HG03432 (cell line): Measurements from ENCODE around the gene RITA1.
"Not testable (repeated sequence)": the region's sequence is repeated elsewhere in the genome, so short reads cannot be mapped to it uniquely, and the experiment has no call there.

ENCODE experiments used
- ATAC-seq: cut with Tn5 transposase; IDR thresholded peaks from one replicate; pipeline ENCODE4 v1.9.1; 2021; ENCODE audit warnings: mild to moderate bottlenecking, moderate library complexity; ENCODE audit not compliant: unreplicated experiment

RITA1 gene

GRCh38 chr12:113201187-113202177 lies 16.0 kb downstream of the RITA1 start:
- ATAC-seq, result no peak

- ATAC-seq, result no peak
These were observed 17.0 kb downstream of the RITA1 start for GRCh38 chr12:113202300-113203075.

GRCh38 chr12:113203852-113204760 lies 18.6 kb downstream of the RITA1 start:
- no peak for ATAC-seq

GRCh38 chr12:113204804-113205203 lies 19.3 kb downstream of the RITA1 start:
- ATAC-seq, result no peak

- not testable (repeated sequence) for ATAC-seq
These were observed 21.3 kb downstream of the RITA1 start for GRCh38 chr12:113206802-113207201.

- ATAC-seq, result peak; percentile 1
These were observed 22.1 kb downstream of the RITA1 start for GRCh38 chr12:113207613-113208040.

GRCh38 chr12:113208041-113208934 lies 22.8 kb downstream of the RITA1 start:
- peak; percentile 79 for ATAC-seq

GRCh38 chr12:113211160-113211559 lies 25.6 kb downstream of the RITA1 start:
- ATAC-seq, result no peak

- ATAC-seq, result peak; percentile 55
These were observed 29.4 kb downstream of the RITA1 start for GRCh38 chr12:113214895-113215400.

- ATAC-seq, result no peak
These were observed 30.5 kb downstream of the RITA1 start for GRCh38 chr12:113216027-113216426.

- no peak for ATAC-seq
These were observed 35.2 kb downstream of the RITA1 start for GRCh38 chr12:113220593-113221180.

GRCh38 chr12:113221181-113221996 lies 35.9 kb downstream of the RITA1 start, which contains the start of gene TPCN1:
Gene TPCN1, plus strand, starts transcription at chr12:113221464. Its CDS starts 5,389 bp downstream, at chr12:113226853.
- ATAC-seq, result peak; percentile 90

GRCh38 chr12:113221997-113222729 lies 36.6 kb downstream of the RITA1 start:
- no peak for ATAC-seq

- ATAC-seq, result no peak
These were observed 37.4 kb downstream of the RITA1 start for GRCh38 chr12:113222730-113223531.

GRCh38 chr12:113224955-113225354 lies 39.4 kb downstream of the RITA1 start:
- ATAC-seq, result no peak
